Astrocyte (in vitro differentiated cells and primary cell): ENCODE results near the gene CNTNAP2. TPM values are rescaled to one million over a fixed set of nuclear protein-coding genes. Genes with fewer than 3 reads are reported as not detected.
"Not testable (repeated sequence)": the region's sequence is repeated elsewhere in the genome, so short reads cannot be mapped to it uniquely, and the experiment has no call there.

Source experiments
- DNase-seq: peaks from one replicate; pipeline ENCODE4 v3.0.0-alpha.2; 2010; ENCODE audit warnings: low read depth
- FAIRE-seq: peaks from 2 replicates; lab custom pipeline; 2011; peaks lifted over from hg19 to GRCh38; lab: Jason Lieb, UNC
- H2AFZ ChIP-seq: 2 replicates; pipeline ENCODE4 v1.6.0; 2012; ENCODE audit warnings: low read depth, low read length, inconsistent platforms
- H3K27ac ChIP-seq: 2 replicates; pipeline ENCODE4 v1.5.1; 2011; ENCODE audit warnings: low read depth, low read length, inconsistent platforms
- H3K27me3 ChIP-seq: 2 replicates; pipeline ENCODE4 v1.6.0; 2011; ENCODE audit warnings: low read length, inconsistent platforms; ENCODE audit not compliant: insufficient read depth
- H3K36me3 ChIP-seq: 2 replicates; pipeline ENCODE4 v1.5.1; 2011; ENCODE audit warnings: low read length, inconsistent platforms; ENCODE audit not compliant: insufficient read depth
- H3K4me1 ChIP-seq: 2 replicates; pipeline ENCODE4 v1.5.1; 2011; ENCODE audit warnings: low read length, inconsistent platforms; ENCODE audit not compliant: insufficient read depth
- H3K4me2 ChIP-seq: 2 replicates; pipeline ENCODE4 v1.6.0; 2012; ENCODE audit warnings: low read length, inconsistent platforms
- H3K4me3 ChIP-seq: 2 replicates; pipeline ENCODE4 v1.5.1; 2011; ENCODE audit warnings: low read depth, mild to moderate bottlenecking, low read length, inconsistent platforms; ENCODE audit not compliant: insufficient read depth
- H3K79me2 ChIP-seq: 2 replicates; pipeline ENCODE4 v1.6.0; 2012; ENCODE audit warnings: mild to moderate bottlenecking, low read length, inconsistent platforms; ENCODE audit not compliant: insufficient read depth
- H3K9ac ChIP-seq: 2 replicates; pipeline ENCODE4 v1.6.0; 2012; ENCODE audit warnings: mild to moderate bottlenecking, low read length, inconsistent platforms
- H3K9me3 ChIP-seq: 2 replicates; pipeline ENCODE4 v1.5.1; 2012; ENCODE audit warnings: low read depth, mild to moderate bottlenecking, low read length, inconsistent platforms; ENCODE audit not compliant: insufficient read depth
- H4K20me1 ChIP-seq: 2 replicates; pipeline ENCODE4 v1.6.0; 2012; ENCODE audit warnings: low read length, inconsistent platforms; ENCODE audit not compliant: insufficient read depth
- H3K27ac Mint-ChIP-seq: one replicate; pipeline ENCODE4 v1.8.0; 2021; ENCODE audit warnings: mild to moderate bottlenecking, mixed read lengths; ENCODE audit not compliant: unreplicated experiment
- H3K27me3 Mint-ChIP-seq: one replicate; pipeline ENCODE4 v1.8.0; 2021; ENCODE audit warnings: low read depth, mixed read lengths; ENCODE audit not compliant: unreplicated experiment
- H3K36me3 Mint-ChIP-seq: one replicate; pipeline ENCODE4 v1.8.0; 2021; ENCODE audit warnings: low read depth, mixed read lengths; ENCODE audit not compliant: unreplicated experiment
- H3K4me1 Mint-ChIP-seq: one replicate; pipeline ENCODE4 v1.8.0; 2021; ENCODE audit warnings: low read depth, mixed read lengths; ENCODE audit not compliant: unreplicated experiment
- H3K4me3 Mint-ChIP-seq: one replicate; pipeline ENCODE4 v1.8.0; 2021; ENCODE audit warnings: mild to moderate bottlenecking, moderate library complexity, mixed read lengths; ENCODE audit not compliant: unreplicated experiment
- H3K9me3 Mint-ChIP-seq: one replicate; pipeline ENCODE4 v1.8.0; 2021; ENCODE audit warnings: mild to moderate bottlenecking, mixed read lengths; ENCODE audit not compliant: unreplicated experiment
- EZH2 ChIP-seq: IDR thresholded peaks from 2 replicates; pipeline ENCODE4 v1.6.1; 2012; ENCODE audit warnings: mild to moderate bottlenecking, low read length, inconsistent platforms; ENCODE audit not compliant: insufficient read depth
- total RNA-seq: library from RNA; stranded (reverse); gene quantifications from 2 replicates; pipeline ENCODE4 v1.2.1, GENCODE V29; 2021
- TF ChIP-seq, protein P1 (sequence below): IDR thresholded peaks from 2 replicates; pipeline ENCODE4 v1.5.1; 2011; ENCODE audit warnings: low read depth, mild to moderate bottlenecking, inconsistent platforms, low read length, moderate library complexity; ENCODE audit not compliant: insufficient read depth

The CNTNAP2 gene
- total RNA-seq, 1 donor from 2014 or later: 20.0 TPM

DNA sequence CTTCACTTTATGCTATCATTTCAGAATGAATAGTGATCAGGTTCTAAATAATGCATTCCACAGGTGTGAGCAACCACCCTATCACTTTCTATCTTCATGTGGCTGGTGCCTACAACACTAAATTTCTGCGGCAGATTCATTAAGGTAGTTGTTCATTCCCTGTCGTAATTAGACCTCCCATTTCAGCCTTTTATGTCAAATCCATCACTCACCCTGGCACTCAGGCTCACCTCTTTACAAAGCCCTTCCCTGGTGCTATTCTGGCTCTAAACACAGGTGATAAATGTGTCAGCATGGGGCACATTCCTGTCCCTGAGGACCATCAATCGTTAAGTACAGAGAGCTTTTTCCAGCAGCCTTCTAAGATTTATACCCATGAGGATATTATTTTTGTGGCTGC, 2173.9 kb downstream of the CNTNAP2 start:
- Histone ChIP-seq H2AFZ (no peak overlapping the region), H3K27me3 (no peaks in the 10 kb centered on the region), H3K4me2 (no peak overlapping the region), H4K20me1 (no peaks in the 10 kb centered on the region), H3K36me3 (no peaks in the 10 kb centered on the region), H3K9ac (no peak overlapping the region), H3K9me3 (no peaks in the 10 kb centered on the region), H3K4me3 (no peak overlapping the region), H3K79me2 (no peaks in the 10 kb centered on the region), H3K4me1 (no peaks in the 10 kb centered on the region), H3K27ac (no peak overlapping the region)
- TF ChIP-seq EZH2: no peak
- TF ChIP-seq, protein P1, sequence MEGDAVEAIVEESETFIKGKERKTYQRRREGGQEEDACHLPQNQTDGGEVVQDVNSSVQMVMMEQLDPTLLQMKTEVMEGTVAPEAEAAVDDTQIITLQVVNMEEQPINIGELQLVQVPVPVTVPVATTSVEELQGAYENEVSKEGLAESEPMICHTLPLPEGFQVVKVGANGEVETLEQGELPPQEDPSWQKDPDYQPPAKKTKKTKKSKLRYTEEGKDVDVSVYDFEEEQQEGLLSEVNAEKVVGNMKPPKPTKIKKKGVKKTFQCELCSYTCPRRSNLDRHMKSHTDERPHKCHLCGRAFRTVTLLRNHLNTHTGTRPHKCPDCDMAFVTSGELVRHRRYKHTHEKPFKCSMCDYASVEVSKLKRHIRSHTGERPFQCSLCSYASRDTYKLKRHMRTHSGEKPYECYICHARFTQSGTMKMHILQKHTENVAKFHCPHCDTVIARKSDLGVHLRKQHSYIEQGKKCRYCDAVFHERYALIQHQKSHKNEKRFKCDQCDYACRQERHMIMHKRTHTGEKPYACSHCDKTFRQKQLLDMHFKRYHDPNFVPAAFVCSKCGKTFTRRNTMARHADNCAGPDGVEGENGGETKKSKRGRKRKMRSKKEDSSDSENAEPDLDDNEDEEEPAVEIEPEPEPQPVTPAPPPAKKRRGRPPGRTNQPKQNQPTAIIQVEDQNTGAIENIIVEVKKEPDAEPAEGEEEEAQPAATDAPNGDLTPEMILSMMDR: no peak
- H3K36me3 Mint-ChIP-seq: no peaks in the 10 kb centered on the region
- no peaks in the 10 kb centered on the region for H3K27me3 Mint-ChIP-seq
- peaks cover 14% of the 10 kb centered on the region for H3K4me1 Mint-ChIP-seq
- FAIRE-seq: no peak
- no peak overlapping the region for H3K4me3 Mint-ChIP-seq
- H3K27ac Mint-ChIP-seq: no peak overlapping the region
- DNase-seq: no peak
- no peaks in the 10 kb centered on the region for H3K9me3 Mint-ChIP-seq

DNA sequence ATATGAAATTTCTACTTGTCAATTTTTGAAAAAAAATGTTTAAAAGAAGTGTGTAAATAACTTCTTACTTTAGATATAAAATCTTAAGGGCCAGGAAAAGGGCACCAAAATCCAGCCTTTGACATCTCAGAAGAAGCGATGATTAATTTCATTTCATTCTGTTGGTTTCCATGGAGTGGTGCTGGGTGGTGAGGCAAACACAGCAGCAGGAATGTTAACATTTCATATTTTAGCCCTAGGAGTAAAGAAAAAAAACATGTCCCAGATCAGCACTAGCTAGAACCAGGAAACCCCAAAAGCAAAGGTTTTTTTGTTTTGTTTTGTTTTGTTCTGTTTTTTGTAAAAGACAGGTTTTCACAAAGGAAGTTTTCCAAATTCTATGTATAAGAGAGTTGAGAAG, 2175.2 kb downstream of the CNTNAP2 start:
- Histone ChIP-seq H3K36me3 (no peaks in the 10 kb centered on the region), H3K79me2 (no peaks in the 10 kb centered on the region), H3K27ac (no peak overlapping the region), H4K20me1 (no peaks in the 10 kb centered on the region), H3K4me2 (no peak overlapping the region), H3K4me3 (no peak overlapping the region), H3K9ac (no peak overlapping the region), H3K4me1 (no peaks in the 10 kb centered on the region), H3K27me3 (no peaks in the 10 kb centered on the region), H2AFZ (no peak overlapping the region), H3K9me3 (no peaks in the 10 kb centered on the region)
- DNase-seq (no peak), FAIRE-seq (no peak)
- H3K4me1 Mint-ChIP-seq: peaks cover 14% of the 10 kb centered on the region
- no peaks in the 10 kb centered on the region for H3K9me3 Mint-ChIP-seq
- H3K27me3 Mint-ChIP-seq: no peaks in the 10 kb centered on the region
- no peaks in the 10 kb centered on the region for H3K36me3 Mint-ChIP-seq
- H3K27ac Mint-ChIP-seq: no peak overlapping the region
- no peak for TF ChIP-seq EZH2
- TF ChIP-seq, protein P1: no peak
- H3K4me3 Mint-ChIP-seq: no peak overlapping the region

DNA sequence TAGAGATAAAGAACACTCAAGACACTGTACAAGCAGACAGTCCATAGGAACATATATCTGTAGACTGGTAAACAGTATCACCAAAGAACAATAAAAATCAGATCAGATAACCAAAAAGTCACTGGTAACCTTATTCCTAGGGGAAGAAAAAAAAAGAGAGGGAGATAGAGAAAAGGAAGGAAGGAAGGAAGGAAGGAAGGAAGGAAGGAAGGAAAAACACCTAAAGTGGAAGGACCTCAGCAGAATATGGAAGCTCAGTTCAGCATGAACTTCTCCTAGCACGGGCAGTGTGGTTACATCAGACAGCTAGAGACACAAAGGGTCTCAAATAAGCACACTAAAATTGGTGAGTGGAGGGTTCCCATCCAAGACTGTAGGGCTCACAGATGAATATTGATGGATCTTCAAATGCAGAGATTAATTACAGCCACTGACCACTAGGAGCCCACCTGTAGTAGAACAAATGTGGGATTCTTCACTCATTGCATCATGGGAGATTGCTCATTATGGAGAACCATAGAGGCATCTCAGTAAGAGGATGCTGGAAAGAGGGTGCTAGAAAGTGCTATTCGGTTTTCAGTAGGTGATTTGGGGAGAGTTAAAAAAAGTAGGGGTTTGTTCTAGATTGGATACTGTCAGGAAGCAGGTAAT, 2180.5 kb downstream of the CNTNAP2 start:
- Histone ChIP-seq H3K27ac (no peak overlapping the region), H4K20me1 (no peaks in the 10 kb centered on the region), H3K36me3 (no peaks in the 10 kb centered on the region), H3K79me2 (no peaks in the 10 kb centered on the region), H3K4me2 (no peak overlapping the region), H3K4me3 (no peak overlapping the region), H3K9ac (no peak overlapping the region), H3K4me1 (no peaks in the 10 kb centered on the region), H2AFZ (no peak overlapping the region), H3K27me3 (no peaks in the 10 kb centered on the region), H3K9me3 (no peaks in the 10 kb centered on the region)
- H3K36me3 Mint-ChIP-seq: no peaks in the 10 kb centered on the region
- no peaks in the 10 kb centered on the region for H3K27me3 Mint-ChIP-seq
- no peak for DNase-seq
- H3K4me1 Mint-ChIP-seq: no peaks in the 10 kb centered on the region
- TF ChIP-seq, protein P1: no peak
- no peak for TF ChIP-seq EZH2
- FAIRE-seq: no peak
- no peaks in the 10 kb centered on the region for H3K9me3 Mint-ChIP-seq
- no peak overlapping the region for H3K4me3 Mint-ChIP-seq
- no peak overlapping the region for H3K27ac Mint-ChIP-seq

DNA sequence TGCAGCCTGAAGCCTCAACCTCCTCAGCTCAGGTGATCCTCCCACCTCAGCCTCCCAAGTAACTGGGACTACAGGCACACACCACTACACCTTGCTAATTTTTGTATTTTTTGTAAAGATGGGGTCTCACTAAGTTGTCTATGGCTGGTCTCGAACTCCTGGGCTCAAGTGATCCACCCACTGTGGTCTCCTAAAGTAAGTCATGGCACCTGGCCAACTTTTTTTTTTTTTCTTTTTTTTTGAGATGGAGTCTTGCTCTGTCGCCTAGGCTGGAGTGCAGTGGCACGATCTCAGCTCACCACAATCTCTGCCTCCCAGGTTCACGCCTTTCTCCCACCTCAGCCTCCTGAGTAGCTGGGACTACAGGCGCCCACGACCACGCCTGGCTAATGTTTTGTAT, 2182.2 kb downstream of the CNTNAP2 start:
- not testable (repeated sequence) for H3K4me2 ChIP-seq, DNase-seq, H3K79me2 ChIP-seq, H3K9me3 Mint-ChIP-seq, H3K4me3 Mint-ChIP-seq, H3K4me1 ChIP-seq, H3K36me3 Mint-ChIP-seq, H3K4me1 Mint-ChIP-seq, H3K27me3 Mint-ChIP-seq, H4K20me1 ChIP-seq, FAIRE-seq, H3K9me3 ChIP-seq, H3K27me3 ChIP-seq, H3K36me3 ChIP-seq, H3K27ac Mint-ChIP-seq, H3K27ac ChIP-seq, H3K4me3 ChIP-seq, H2AFZ ChIP-seq, H3K9ac ChIP-seq
